ENCODE results near the gene SALL4. TPM values are rescaled to one million over a fixed set of nuclear protein-coding genes. Genes with fewer than 3 reads are reported as not detected.

SALL4 gene
- polyA plus RNA-seq, 1 of the 3 experiments (the other 2 are of a cell fraction): 0.82 TPM

- no peak overlapping the region for H3K27ac ChIP-seq (ENCODE audit: low read depth in 2 of 2, low read length in 1 of 2)
- no peak for DNase-seq
- no peak overlapping the region for H2AFZ ChIP-seq (ENCODE audit: low read depth)
- H4K20me1 ChIP-seq (ENCODE audit: insufficient read depth): no peaks in the 10 kb centered on the region
- CTCF ChIA-PET: no interaction called here
- no peak overlapping the region for H3K4me2 ChIP-seq
- 75% methylated on average over 3 of the region's 3 CpGs for WGBS (ENCODE audit: low lambda C conversion rate)
- no peaks in the 10 kb centered on the region for H3K9me3 ChIP-seq
- no peak overlapping the region for H3K4me3 ChIP-seq (ENCODE audit: low read depth in 2 of 2, low read length in 1 of 2)
- no peaks in the 10 kb centered on the region for H3K9me2 ChIP-seq
- POLR2A ChIA-PET: no interaction called here
- no peaks in the 10 kb centered on the region for H3K4me1 ChIP-seq (ENCODE audit: control insufficient read depth in 1 of 2, insufficient read depth in 2 of 2, low read depth in 1 of 2, low read length in 1 of 2)
- no peaks in the 10 kb centered on the region for H3K79me2 ChIP-seq (ENCODE audit: insufficient read depth)
- H3K27me3 ChIP-seq (ENCODE audit: insufficient read depth): no peaks in the 10 kb centered on the region
- H3K36me3 ChIP-seq (replicated peaks in 1 of 2; ENCODE audit: control insufficient read depth in 1 of 2, insufficient read depth in 2 of 2, low read length in 1 of 2): no peaks in the 10 kb centered on the region
- H3K9ac ChIP-seq: no peak overlapping the region
- H3F3A ChIP-seq (replicated peaks; ENCODE audit: insufficient read depth): no peaks in the 10 kb centered on the region
- TF ChIP-seq TAF1 (IDR thresholded peaks at IDR 0.05; ENCODE audit: borderline replicate concordance, low read depth, low read length) (no peak), JUND (IDR thresholded peaks at IDR 0.05) (no peak), FOSL2 (IDR thresholded peaks at IDR 0.05; ENCODE audit: borderline replicate concordance, low read depth) (no peak), RCOR1 (IDR thresholded peaks at IDR 0.05; ENCODE audit: low read length) (no peak), CHD2 (IDR thresholded peaks at IDR 0.05; ENCODE audit: low read length, partially characterized antibody) (no peak), EZH2phosphoT487 (IDR thresholded peaks at IDR 0.05; ENCODE audit: borderline replicate concordance, low read depth) (no peak), ZBTB33 (IDR thresholded peaks at IDR 0.05; ENCODE audit: borderline replicate concordance, low read depth) (no peak), GATA2 (CRISPR knock-in tag; IDR thresholded peaks at IDR 0.05) (no peak), NFIC (IDR thresholded peaks at IDR 0.05; ENCODE audit: borderline replicate concordance) (no peak), RAD21 (IDR thresholded peaks at IDR 0.05; ENCODE audit: low read length) (no peak), RXRA (IDR thresholded peaks at IDR 0.05; ENCODE audit: borderline replicate concordance, low read depth) (no peak), MEF2A (IDR thresholded peaks at IDR 0.05; ENCODE audit: borderline replicate concordance, low read depth) (no peak), SMC3 (IDR thresholded peaks at IDR 0.05; ENCODE audit: low read depth, low read length) (no peak), MXI1 (IDR thresholded peaks at IDR 0.05; ENCODE audit: low read depth, low read length) (no peak), ELF1 (IDR thresholded peaks at IDR 0.05) (no peak)
- TF ChIP-seq, protein P1, sequence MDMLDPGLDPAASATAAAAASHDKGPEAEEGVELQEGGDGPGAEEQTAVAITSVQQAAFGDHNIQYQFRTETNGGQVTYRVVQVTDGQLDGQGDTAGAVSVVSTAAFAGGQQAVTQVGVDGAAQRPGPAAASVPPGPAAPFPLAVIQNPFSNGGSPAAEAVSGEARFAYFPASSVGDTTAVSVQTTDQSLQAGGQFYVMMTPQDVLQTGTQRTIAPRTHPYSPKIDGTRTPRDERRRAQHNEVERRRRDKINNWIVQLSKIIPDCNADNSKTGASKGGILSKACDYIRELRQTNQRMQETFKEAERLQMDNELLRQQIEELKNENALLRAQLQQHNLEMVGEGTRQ (IDR thresholded peaks at IDR 0.05; ENCODE audit: borderline replicate concordance, low read depth, low read length): no peak
- TF ChIP-seq, protein P2, sequence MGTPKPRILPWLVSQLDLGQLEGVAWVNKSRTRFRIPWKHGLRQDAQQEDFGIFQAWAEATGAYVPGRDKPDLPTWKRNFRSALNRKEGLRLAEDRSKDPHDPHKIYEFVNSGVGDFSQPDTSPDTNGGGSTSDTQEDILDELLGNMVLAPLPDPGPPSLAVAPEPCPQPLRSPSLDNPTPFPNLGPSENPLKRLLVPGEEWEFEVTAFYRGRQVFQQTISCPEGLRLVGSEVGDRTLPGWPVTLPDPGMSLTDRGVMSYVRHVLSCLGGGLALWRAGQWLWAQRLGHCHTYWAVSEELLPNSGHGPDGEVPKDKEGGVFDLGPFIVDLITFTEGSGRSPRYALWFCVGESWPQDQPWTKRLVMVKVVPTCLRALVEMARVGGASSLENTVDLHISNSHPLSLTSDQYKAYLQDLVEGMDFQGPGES (IDR thresholded peaks at IDR 0.05; ENCODE audit: low read depth, low read length): no peak
- TF ChIP-seq, protein P3, sequence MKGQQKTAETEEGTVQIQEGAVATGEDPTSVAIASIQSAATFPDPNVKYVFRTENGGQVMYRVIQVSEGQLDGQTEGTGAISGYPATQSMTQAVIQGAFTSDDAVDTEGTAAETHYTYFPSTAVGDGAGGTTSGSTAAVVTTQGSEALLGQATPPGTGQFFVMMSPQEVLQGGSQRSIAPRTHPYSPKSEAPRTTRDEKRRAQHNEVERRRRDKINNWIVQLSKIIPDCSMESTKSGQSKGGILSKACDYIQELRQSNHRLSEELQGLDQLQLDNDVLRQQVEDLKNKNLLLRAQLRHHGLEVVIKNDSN (IDR thresholded peaks at IDR 0.05; ENCODE audit: borderline replicate concordance, low read depth): no peak
Measured at GRCh38 chr20:51832276-51832675, 30.0 kb upstream of the SALL4 start.
